H9 (cell line): ENCODE measurements around the gene GSK3A. TPM values are rescaled to one million over a fixed set of nuclear protein-coding genes. Genes with fewer than 3 reads are reported as not detected.

Source experiments
- DNase-seq: peaks from one replicate; pipeline ENCODE4 v3.0.0-alpha.2; 2017
- H2AFZ ChIP-seq: one replicate; pipeline ENCODE4 v1.6.1; 2013; ENCODE audit warnings: mild to moderate bottlenecking, low read length, control low read depth, moderate library complexity
- H2AK5ac ChIP-seq: 2 replicates; pipeline ENCODE4 v1.6.1; 2013; ENCODE audit warnings: low read length, control low read depth, mixed read lengths; ENCODE audit not compliant: insufficient read length
- H2BK120ac ChIP-seq: one replicate; pipeline ENCODE4 v1.6.1; 2013; ENCODE audit warnings: low read depth, mild to moderate bottlenecking, low read length, control low read depth, inconsistent platforms; ENCODE audit not compliant: poor library complexity, severe bottlenecking
- H2BK12ac ChIP-seq: 2 replicates; pipeline ENCODE4 v1.6.1; 2013; ENCODE audit warnings: low read length, control low read depth, mixed read lengths, low read depth; ENCODE audit not compliant: insufficient read length
- H2BK15ac ChIP-seq: 2 replicates; pipeline ENCODE4 v1.6.1; 2013; ENCODE audit warnings: low read depth, low read length, control low read depth
- H2BK20ac ChIP-seq: one replicate; pipeline ENCODE4 v1.6.1; 2013; ENCODE audit warnings: low read depth, mild to moderate bottlenecking, low read length, control low read depth, inconsistent platforms; ENCODE audit not compliant: poor library complexity, severe bottlenecking
- H2BK5ac ChIP-seq: 2 replicates; pipeline ENCODE4 v1.6.1; 2013; ENCODE audit warnings: low read length, control low read depth, mixed read lengths; ENCODE audit not compliant: insufficient read length
- H3K14ac ChIP-seq: 2 replicates; pipeline ENCODE4 v1.6.1; 2013; ENCODE audit warnings: low read length, control low read depth; ENCODE audit not compliant: insufficient read depth
- H3K18ac ChIP-seq: 2 replicates; pipeline ENCODE4 v1.6.1; 2013; ENCODE audit warnings: low read depth, mild to moderate bottlenecking, mixed read lengths, low read length, control low read depth; ENCODE audit not compliant: insufficient read length
- H3K23ac ChIP-seq: 2 replicates; pipeline ENCODE4 v1.6.1; 2013; ENCODE audit warnings: low read length, control low read depth, mixed read lengths, low read depth; ENCODE audit not compliant: insufficient read length
- H3K23me2 ChIP-seq: 2 replicates; pipeline ENCODE4 v1.6.1; 2013; ENCODE audit warnings: low read depth, mild to moderate bottlenecking, mixed read lengths, low read length, control low read depth; ENCODE audit not compliant: insufficient read length, poor library complexity, severe bottlenecking
- H3K27ac ChIP-seq: 2 replicates; pipeline ENCODE4 v1.5.1; 2013; ENCODE audit warnings: low read length, control low read depth, mixed read lengths, low read depth; ENCODE audit not compliant: insufficient read length
- H3K27me3 ChIP-seq: 2 replicates; pipeline ENCODE4 v1.6.1; 2013; ENCODE audit warnings: low read length, control low read depth, inconsistent platforms; ENCODE audit not compliant: insufficient read depth
- H3K4ac ChIP-seq: 2 replicates; pipeline ENCODE4 v1.6.1; 2013; ENCODE audit warnings: low read depth, mild to moderate bottlenecking, control low read depth, inconsistent platforms, low read length, moderate library complexity
- H3K4me1 ChIP-seq: 2 replicates; pipeline ENCODE4 v1.6.1; 2013; ENCODE audit warnings: low read length, control low read depth, inconsistent platforms; ENCODE audit not compliant: insufficient read depth
- H3K4me2 ChIP-seq: 2 replicates; pipeline ENCODE4 v1.6.1; 2013; ENCODE audit warnings: low read length, control low read depth, mixed read lengths; ENCODE audit not compliant: insufficient read length, insufficient read depth
- H3K56ac ChIP-seq: 2 replicates; pipeline ENCODE4 v1.6.1; 2013; ENCODE audit warnings: low read depth, mild to moderate bottlenecking, mixed read lengths, low read length, control low read depth; ENCODE audit not compliant: insufficient read length
- H3K79me1 ChIP-seq: 2 replicates; pipeline ENCODE4 v1.6.1; 2013; ENCODE audit warnings: low read depth, mild to moderate bottlenecking, moderate library complexity, low read length, control low read depth, inconsistent platforms; ENCODE audit not compliant: insufficient read depth, poor library complexity, severe bottlenecking
- H3K79me2 ChIP-seq: 2 replicates; pipeline ENCODE4 v1.6.1; 2013; ENCODE audit warnings: low read length, control low read depth, inconsistent platforms; ENCODE audit not compliant: insufficient read depth
- H3K9ac ChIP-seq: 2 replicates; pipeline ENCODE4 v1.6.1; 2013; ENCODE audit warnings: low read length, control low read depth, mixed read lengths; ENCODE audit not compliant: insufficient read length; ENCODE audit errors: extremely low read depth
- H3K9me3 ChIP-seq: one replicate; pipeline ENCODE4 v1.6.1; 2013; ENCODE audit warnings: low read depth, low read length, inconsistent platforms; ENCODE audit not compliant: control insufficient read depth
- H3T11ph ChIP-seq: one replicate; pipeline ENCODE4 v1.6.1; 2013; ENCODE audit warnings: mild to moderate bottlenecking, low read length, control low read depth, inconsistent platforms
- H4K20me1 ChIP-seq: one replicate; pipeline ENCODE4 v1.6.1; 2013; ENCODE audit not compliant: control insufficient read depth, insufficient read length, insufficient read depth
- H4K5ac ChIP-seq: 2 replicates; pipeline ENCODE4 v1.6.1; 2013; ENCODE audit warnings: low read depth, mild to moderate bottlenecking, mixed read lengths, low read length, control low read depth; ENCODE audit not compliant: insufficient read length
- H4K8ac ChIP-seq: replicated peaks from 2 replicates; pipeline ENCODE4 v1.6.1; 2013; ENCODE audit warnings: low read length, control low read depth, mixed read lengths, low read depth; ENCODE audit not compliant: insufficient read length
- H4K91ac ChIP-seq: 2 replicates; pipeline ENCODE4 v1.6.1; 2013; ENCODE audit warnings: low read depth, mild to moderate bottlenecking, moderate library complexity, mixed read lengths, low read length, control low read depth; ENCODE audit not compliant: insufficient read length
- H3K27ac Mint-ChIP-seq, 3 experiments: 2 replicates in 2 of 3; 3 replicates in 1 of 3; pipeline ENCODE4 v1.8.0; 2020 to 2021; ENCODE audit warnings: mixed read lengths in 3 of 3, mild to moderate bottlenecking in 1 of 3, moderate library complexity in 1 of 3
- H3K27me3 Mint-ChIP-seq: 2 replicates; pipeline ENCODE4 v1.8.0; 2021; ENCODE audit warnings: low read depth, mild to moderate bottlenecking, moderate library complexity, mixed read lengths
- H3K36me3 Mint-ChIP-seq, 3 experiments: 2 replicates in 2 of 3; 3 replicates in 1 of 3; pipeline ENCODE4 v1.8.0; 2020 to 2021; ENCODE audit warnings: low read depth in 3 of 3, mixed read lengths in 3 of 3; ENCODE audit not compliant: insufficient read depth in 1 of 3
- H3K4me1 Mint-ChIP-seq, 2 experiments: 2 replicates each; pipeline ENCODE4 v1.8.0; 2020; ENCODE audit warnings: mixed read lengths in 2 of 2
- H3K4me3 Mint-ChIP-seq, 2 experiments: 2 replicates in 1 of 2; 3 replicates in 1 of 2; pipeline ENCODE4 v1.8.0; 2020 to 2021; ENCODE audit warnings: mild to moderate bottlenecking in 2 of 2, mixed read lengths in 2 of 2, moderate library complexity in 1 of 2
- H3K9me3 Mint-ChIP-seq, 2 experiments: 2 replicates in 1 of 2; 3 replicates in 1 of 2; pipeline ENCODE4 v1.8.0; 2020; ENCODE audit warnings: mild to moderate bottlenecking in 2 of 2, mixed read lengths in 2 of 2, moderate library complexity in 1 of 2
- CTCF ChIP-seq: fragments of 200-600 bp; sonication (generic); conservative IDR thresholded peaks from 3 replicates; pipeline ENCODE4 v1.8.0; 2021; ENCODE audit warnings: antibody characterized with exemption, mild to moderate bottlenecking
- WGBS: extraction: QIAGEN DNeasy Blood & Tissue Kit; methylation state at CpG from one replicate; pipeline ENCODE4 v1.1.7; 2013; ENCODE audit warnings: missing lambda C conversion rate, low lambda C conversion rate, mixed read lengths; ENCODE audit not compliant: insufficient read length; ENCODE audit errors: extremely low coverage; 5-methylcytosine and 5-hydroxymethylcytosine counted together
- total RNA-seq: library from RNA; stranded (reverse); gene quantifications from 2 replicates; pipeline ENCODE4 v1.2.1, GENCODE V29; 2021

GSK3A gene
- total RNA-seq, 1 experiment from 2014 or later, result 52.4 TPM

GRCh38 chr19:42278452-42279154 lies 36.2 kb upstream of the GSK3A start:
- Histone ChIP-seq H2BK15ac (no peak overlapping the region), H3K27me3 (no peaks in the 10 kb centered on the region), H2BK5ac (no peak overlapping the region), H3K23me2 (peaks cover 11% of the 10 kb centered on the region), H4K5ac (no peak overlapping the region), H3K79me1 (no peaks in the 10 kb centered on the region), H2AFZ (no peak overlapping the region), H2BK120ac (no peak overlapping the region), H3K79me2 (no peaks in the 10 kb centered on the region), H4K91ac (no peak overlapping the region), H3K4ac (no peak overlapping the region), H4K20me1 (peaks cover 3% of the 10 kb centered on the region), H3K23ac (no peak overlapping the region), H4K8ac (no peak overlapping the region), H3K9ac (no peak overlapping the region), H3K56ac (no peak overlapping the region), H3T11ph (no peak overlapping the region), H2BK12ac (no peak overlapping the region), H3K27ac (no peak overlapping the region), H3K4me1 (peaks cover 8% of the 10 kb centered on the region; the same call in 1 of the 2 replicates), H2BK20ac (no peak overlapping the region), H3K9me3 (no peaks in the 10 kb centered on the region), H3K4me2 (no peak overlapping the region), H2AK5ac (no peak overlapping the region), H3K14ac (no peak overlapping the region), H3K18ac (no peak overlapping the region)
- TF ChIP-seq CTCF, result no peak
- Mint-ChIP-seq H3K9me3 (no peaks in the 10 kb centered on the region; a peak in 2 of 5 replicates), H3K27me3 (no peaks in the 10 kb centered on the region), H3K4me3 (peak overlapping the region in 1 of 2 experiments; percentile 88; a peak in 2 of 5 replicates), H3K36me3 (peaks cover under 1 to 16% (median 11%) of the 10 kb centered on the region in 3 experiments; a peak in 6 of 7 replicates), H3K4me1 (peaks cover 27 to 31% of the 10 kb centered on the region in 2 experiments), H3K27ac (peak overlapping the region in 2 of 3 experiments; percentile 49 to 57; a peak in 2 of 7 replicates)
- WGBS, result no CpG with 5 or more reads among the region's 5 CpGs
- DNase-seq, result no peak
